Mammary epithelial cell (primary cell): Measurements from ENCODE around the gene PLEKHG4.

Experiments used
- CTCF ChIP-seq, 2 donors: IDR thresholded peaks in 1 of 2; conservative IDR thresholded peaks in 1 of 2; 2 replicates each; pipeline ENCODE4 v1.5.1; 2011 to 2012; ENCODE audit warnings: inconsistent platforms in 2 of 2, low read length in 2 of 2, mild to moderate bottlenecking in 2 of 2, control low read depth in 1 of 2, low read depth in 1 of 2; ENCODE audit not compliant: insufficient read depth in 1 of 2; ENCODE audit errors: extremely low read depth in 1 of 2
- EZH2 ChIP-seq: IDR thresholded peaks from 2 replicates; pipeline ENCODE4 v1.6.1; 2012; ENCODE audit warnings: low read length, inconsistent platforms, borderline replicate concordance

- TF ChIP-seq CTCF (conservative IDR thresholded peaks at IDR 0.05 in 1 of 2, IDR thresholded peaks at IDR 0.05 in 1 of 2; ENCODE audit: extremely low read depth in 1 of 2, insufficient read depth in 1 of 2, low read depth in 1 of 2, low read length in 2 of 2) (no peak), EZH2 (no peak)
Measured at GRCh38 chr16:67294171-67294757, 14.9 kb downstream of the PLEKHG4 start.
